Stimulated activated CD4-positive, alpha-beta T cell treated with anti-CD3 and anti-CD28 coated beads, TNF-alpha, amount 100 ng/mL, for 1 hour (primary cell): Measurements from ENCODE around the gene FOXP4.

ENCODE experiments used
- DNase-seq, 3 donors: peaks; one replicate each; pipeline ENCODE4 v3.0.0-alpha.2; 2020; ENCODE audit warnings: low read depth in 3 of 3, low spot score in 1 of 3

The FOXP4 gene

GRCh38 chr6:41622206-41622988, 76.2 kb downstream of the FOXP4 start:
- no peak for DNase-seq

GRCh38 chr6:41623330-41623729, 77.1 kb downstream of the FOXP4 start:
- DNase-seq = no peak

GRCh38 chr6:41624621-41625380, 78.6 kb downstream of the FOXP4 start:
- DNase-seq = no peak

GRCh38 chr6:41625442-41625841, 79.3 kb downstream of the FOXP4 start:
- no peak for DNase-seq

GRCh38 chr6:41626022-41626421, 79.8 kb downstream of the FOXP4 start:
- DNase-seq = no peak

GRCh38 chr6:41626917-41627316, 80.7 kb downstream of the FOXP4 start:
- DNase-seq = no peak

GRCh38 chr6:41629128-41629527, 82.9 kb downstream of the FOXP4 start:
- DNase-seq = no peak

GRCh38 chr6:41630069-41630468, 83.9 kb downstream of the FOXP4 start:
- no peak for DNase-seq

GRCh38 chr6:41630946-41631345, 84.8 kb downstream of the FOXP4 start:
- DNase-seq = no peak

- DNase-seq = no peak
Observed at GRCh38 chr6:41633056-41633634, 87.0 kb downstream of the FOXP4 start.

- no peak for DNase-seq
Observed at GRCh38 chr6:41634657-41635056, 88.5 kb downstream of the FOXP4 start.

GRCh38 chr6:41635365-41635764, 89.2 kb downstream of the FOXP4 start:
- no peak for DNase-seq

- DNase-seq = no peak
Observed at GRCh38 chr6:41636833-41637193, 90.6 kb downstream of the FOXP4 start.

- DNase-seq = no peak
Observed at GRCh38 chr6:41637194-41638001, 91.2 kb downstream of the FOXP4 start.

- no peak for DNase-seq
Observed at GRCh38 chr6:41638002-41638934, 92.1 kb downstream of the FOXP4 start, which contains the start of gene MDFI. TSS of gene MDFI (plus strand) at chr6:41638468. CDS start at chr6:41638750, 282 bp downstream.

- DNase-seq = no peak
Observed at GRCh38 chr6:41638935-41639808, 93.0 kb downstream of the FOXP4 start.

GRCh38 chr6:41639809-41640371, 93.7 kb downstream of the FOXP4 start:
- no peak for DNase-seq

GRCh38 chr6:41640426-41640825, 94.2 kb downstream of the FOXP4 start:
- DNase-seq = no peak

GRCh38 chr6:41641352-41641925, 95.3 kb downstream of the FOXP4 start:
- DNase-seq = no peak
